Fibroblast of peridontal ligament (primary cell): Measurements from ENCODE around the gene MYH16.
"Not testable (repeated sequence)": the region's sequence is repeated elsewhere in the genome, so short reads cannot be mapped to it uniquely, and the experiment has no call there.

Source experiments
- DNase-seq: peaks from one replicate; pipeline ENCODE4 v3.0.0-alpha.2; 2010; ENCODE audit errors: extremely low read depth

MYH16 gene

GRCh38 chr7:99272476-99273045, at the start of gene MYH16:
Gene MYH16, plus strand, starts transcription at chr7:99272839.
- DNase-seq = no peak

GRCh38 chr7:99224263-99224898, 48.3 kb upstream of the MYH16 start:
- DNase-seq = not testable (repeated sequence)

GRCh38 chr7:99224899-99225265, 47.8 kb upstream of the MYH16 start:
- no peak for DNase-seq

GRCh38 chr7:99229234-99229633, 43.4 kb upstream of the MYH16 start:
- DNase-seq = no peak

GRCh38 chr7:99232082-99232770, 40.4 kb upstream of the MYH16 start:
- DNase-seq = no peak

- not testable (repeated sequence) for DNase-seq
These were observed 39.7 kb upstream of the MYH16 start for GRCh38 chr7:99232955-99233354.

- DNase-seq = no peak
These were observed 38.5 kb upstream of the MYH16 start for GRCh38 chr7:99234185-99234584.

- DNase-seq = no peak
These were observed 36.7 kb upstream of the MYH16 start for GRCh38 chr7:99235925-99236324.

- DNase-seq = not testable (repeated sequence)
These were observed 34.8 kb upstream of the MYH16 start for GRCh38 chr7:99237876-99238275.

GRCh38 chr7:99238558-99239341, 33.9 kb upstream of the MYH16 start:
- no peak for DNase-seq

GRCh38 chr7:99242682-99243081, 30.0 kb upstream of the MYH16 start:
- DNase-seq = no peak

GRCh38 chr7:99243751-99244337, 28.8 kb upstream of the MYH16 start:
- DNase-seq = no peak

GRCh38 chr7:99244939-99245338, 27.7 kb upstream of the MYH16 start:
- DNase-seq = no peak

- DNase-seq = no peak
These were observed 24.1 kb upstream of the MYH16 start for GRCh38 chr7:99248391-99249095.

- no peak for DNase-seq
These were observed 22.6 kb upstream of the MYH16 start for GRCh38 chr7:99249985-99250575.

GRCh38 chr7:99252166-99252895, 20.3 kb upstream of the MYH16 start:
- DNase-seq = no peak

- DNase-seq = no peak
These were observed 19.3 kb upstream of the MYH16 start for GRCh38 chr7:99253369-99253768.

- no peak for DNase-seq
These were observed 18.2 kb upstream of the MYH16 start for GRCh38 chr7:99254390-99254789.

GRCh38 chr7:99255463-99255862, 17.2 kb upstream of the MYH16 start:
- DNase-seq = no peak

- DNase-seq = no peak
These were observed 15.6 kb upstream of the MYH16 start for GRCh38 chr7:99257065-99257464.
